Right lobe of liver (tissue), 6 donors: Measurements from ENCODE around the gene RNGTT. TPM values are rescaled to one million over a fixed set of nuclear protein-coding genes. Genes with fewer than 3 reads are reported as not detected.

Experiments
- ATAC-seq, 4 donors: fragments of 200-7000 bp; cut with Tn5 transposase; one replicate each; pipeline ENCODE4 v1.9.1; 2020; ENCODE audit warnings: mild to moderate bottlenecking in 4 of 4, moderate library complexity in 4 of 4
- DNase-seq, 3 donors: peaks; one replicate each; pipeline ENCODE4 v3.0.0-alpha.2; 2020
- H3K27ac ChIP-seq, 3 donors: fragments of 200-600 bp; one replicate each; pipeline ENCODE4 v1.8.0; 2022
- H3K27me3 ChIP-seq, 2 donors: fragments of 200-600 bp; one replicate each; pipeline ENCODE4 v1.8.0; 2022
- H3K36me3 ChIP-seq, 4 donors: fragments of 200-600 bp; sonication (generic) in 1 of 4; one replicate each; pipeline versions ENCODE4 v1.5.1 to v1.8.0; 2017 to 2022; ENCODE audit warnings: control low read depth in 1 of 4
- H3K4me1 ChIP-seq, 4 donors: fragments of 200-600 bp; sonication (generic) in 1 of 4; one replicate each; pipeline versions ENCODE4 v1.5.1 to v1.8.0; 2017 to 2022; ENCODE audit warnings: control low read depth in 1 of 4
- H3K4me3 ChIP-seq, 3 donors: fragments of 200-600 bp; one replicate each; pipeline ENCODE4 v1.8.0; 2022
- H3K9me3 ChIP-seq, 4 donors: fragments of 200-600 bp; sonication (generic) in 1 of 4; one replicate each; pipeline versions ENCODE4 v1.5.1 to v1.8.0; 2017 to 2022; ENCODE audit warnings: control low read depth in 1 of 4
- CTCF ChIP-seq, 4 donors: fragments of 200-600 bp in 3 of 4; fragments of 450-650 bp in 1 of 4; IDR thresholded peaks; one replicate each; pipeline versions ENCODE4 v1.5.1 to v1.8.0; 2016 to 2022; ENCODE audit warnings: antibody characterized with exemption in 4 of 4, mild to moderate bottlenecking in 2 of 4
- POLR2A ChIP-seq: fragments of 450-650 bp; IDR thresholded peaks from one replicate; pipeline ENCODE4 v1.6.1; 2017; ENCODE audit warnings: antibody characterized with exemption, mild to moderate bottlenecking
- WGBS: methylation state at CpG from one replicate; pipeline ENCODE4 v1.1.6; 2018; ENCODE audit warnings: low coverage, low lambda C conversion rate; ENCODE audit not compliant: insufficient coverage; ENCODE audit errors: missing lambda C conversion rate; 5-methylcytosine and 5-hydroxymethylcytosine counted together
- intact Hi-C, 2 donors: fragments of 100-400 bp; cut with DNase I; formaldehyde crosslinking; loops; one replicate each; pipeline versions ENCODE4 v1.11.2 to v1.14.1; 2022
- total RNA-seq, 6 experiments: library from RNA; depleted of rRNA in 2 of 6; stranded (reverse); fragments of >200 nt in 2 of 6; fragmentation: NEBNext Ultra II Directional in 3 of 6; extraction: Animal tissue kit (Norgen Biotek cat#: 25700) in 3 of 6; gene quantifications; one replicate each; pipeline versions ENCODE4 v1.1.0 to v1.2.4, GENCODE V29; 2016 to 2023
- donor health status: DM: no; HTN: yes; CAD: no.
- donor health status: DM: no; HTN: no; CAD: no.
- donor health status: DM: no; HTN: no; CAD: no.
- donor health status: DM: no; HTN: yes; CAD: no.
- donor health status: DM: no; HTN: yes; CAD: no.

The RNGTT gene
- total RNA-seq, 6 experiments from 2014 or later: 5.7 to 11.2 (median 6.5) TPM

GRCh38 chr6:88860310-88860709 is 103.1 kb downstream of the RNGTT start:
- intact Hi-C loops: no loop called here
- Histone ChIP-seq H3K27me3 (no peaks in the 10 kb centered on the region), H3K27ac (no peak overlapping the region), H3K4me3 (no peak overlapping the region), H3K4me1 (no peaks in the 10 kb centered on the region), H3K36me3 (peaks cover 0 to 4% (median 0%) of the 10 kb centered on the region in 4 donors), H3K9me3 (no peaks in the 10 kb centered on the region)
- no peak for DNase-seq
- ATAC-seq: no peak
- TF ChIP-seq CTCF (IDR thresholded peaks at IDR 0.05): no peak
- TF ChIP-seq POLR2A: no peak
- WGBS: 74% methylated on average over 2 of the region's 2 CpGs

GRCh38 chr6:88858455-88858854 is 105.0 kb downstream of the RNGTT start:
- Histone ChIP-seq H3K27me3 (no peaks in the 10 kb centered on the region), H3K36me3 (peaks cover 0 to 4% (median under 1%) of the 10 kb centered on the region in 4 donors), H3K4me3 (no peak overlapping the region), H3K27ac (no peak overlapping the region), H3K4me1 (no peaks in the 10 kb centered on the region), H3K9me3 (no peaks in the 10 kb centered on the region)
- intact Hi-C loops: no loop called here
- 90% methylated on average over 3 of the region's 3 CpGs for WGBS
- TF ChIP-seq CTCF (IDR thresholded peaks at IDR 0.05) (no peak), POLR2A (no peak)
- ATAC-seq (no peak), DNase-seq (no peak)

DNA sequence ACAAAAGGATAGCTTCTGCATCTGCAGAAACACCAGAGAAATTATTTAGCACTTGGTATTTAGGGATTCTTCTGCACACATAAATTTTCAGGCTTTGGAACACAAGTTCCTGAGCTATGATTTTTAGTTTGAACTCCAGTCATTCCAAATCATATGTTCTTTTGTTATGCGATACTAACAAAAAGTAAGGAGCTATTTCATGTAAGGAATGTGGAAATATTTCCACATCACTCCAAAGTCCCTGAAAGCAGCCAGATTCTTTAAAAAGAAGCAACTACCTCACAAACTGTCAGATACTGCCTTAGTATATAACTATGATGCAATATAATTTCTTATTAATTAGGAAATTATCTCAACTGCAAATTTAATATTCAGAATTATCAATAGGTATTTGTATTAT is 106.9 kb downstream of the RNGTT start:
- 92% methylated on average over 1 of the region's 1 CpG for WGBS
- Histone ChIP-seq H3K4me1 (no peaks in the 10 kb centered on the region), H3K4me3 (no peak overlapping the region), H3K36me3 (peaks cover 0 to 2% (median 0%) of the 10 kb centered on the region in 4 donors), H3K9me3 (no peaks in the 10 kb centered on the region), H3K27ac (no peak overlapping the region), H3K27me3 (no peaks in the 10 kb centered on the region)
- DNase-seq (no peak), ATAC-seq (no peak)
- TF ChIP-seq CTCF (IDR thresholded peaks at IDR 0.05): no peak
- no peak for TF ChIP-seq POLR2A
- intact Hi-C loops: no loop called here

DNA sequence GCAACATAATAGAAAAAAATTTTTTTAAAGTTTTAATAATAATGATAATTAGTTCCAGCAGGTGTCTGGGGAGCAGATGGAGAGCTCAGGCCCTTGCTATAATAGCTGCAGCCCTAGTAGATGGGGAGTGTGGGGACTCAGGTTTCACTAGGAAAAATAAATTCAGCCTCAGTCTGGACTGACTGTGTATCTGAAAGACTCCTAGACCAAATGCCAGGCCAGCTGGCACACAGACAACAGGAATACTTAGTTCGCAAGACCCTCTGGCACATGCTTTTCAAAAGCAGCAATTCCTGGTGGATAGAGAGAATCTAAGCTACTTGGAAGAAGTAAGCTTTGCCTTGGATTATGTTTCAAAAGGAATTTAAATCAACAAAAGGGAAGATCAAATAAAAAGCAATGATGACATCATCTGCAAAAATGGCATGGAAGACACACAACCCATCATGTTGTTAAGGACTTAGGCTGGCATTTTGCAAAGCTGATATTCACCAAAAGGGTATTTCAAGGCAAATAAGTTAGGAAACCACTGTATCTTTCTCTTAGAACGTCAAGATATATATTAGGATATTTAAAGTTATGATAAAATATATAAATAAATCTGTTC is 107.8 kb downstream of the RNGTT start:
- DNase-seq: no peak

More for the DNA sequence above, 107.8 kb downstream of the RNGTT start:
- Histone ChIP-seq H3K4me3 (no peak overlapping the region), H3K36me3 (peaks cover 0 to 2% (median 0%) of the 10 kb centered on the region in 4 donors), H3K4me1 (no peaks in the 10 kb centered on the region), H3K27me3 (no peaks in the 10 kb centered on the region), H3K27ac (no peak overlapping the region), H3K9me3 (no peaks in the 10 kb centered on the region)
- no peak for ATAC-seq
- no peak for TF ChIP-seq CTCF (IDR thresholded peaks at IDR 0.05)
- no peak for TF ChIP-seq POLR2A
- 89% methylated on average over 2 of the region's 2 CpGs for WGBS
- intact Hi-C loops: no loop called here
